Body of pancreas (tissue), 4 donors: ENCODE data around the gene PCDHGA4. TPM values are rescaled to one million over a fixed set of nuclear protein-coding genes. Genes with fewer than 3 reads are reported as not detected.
"Not testable (repeated sequence)": the region's sequence is repeated elsewhere in the genome, so short reads cannot be mapped to it uniquely, and the experiment has no call there.

Source experiments
- ATAC-seq: fragments of 150-250 bp; one replicate; pipeline ENCODE4 v1.9.1; 2016
- DNase-seq, 4 donors: peaks; one replicate each; pipeline ENCODE4 v3.0.0-alpha.2; 2019
- H3K27ac ChIP-seq, 4 donors: fragments of 200-600 bp; sonication (generic); 1 replicate in 3 of 4; 2 replicates in 1 of 4; pipeline versions ENCODE4 v1.5.1 to v1.6.1; 2016 to 2019; ENCODE audit warnings: mild to moderate bottlenecking in 1 of 4, mixed read lengths in 1 of 4, moderate library complexity in 1 of 4
- H3K27me3 ChIP-seq, 2 donors: fragments of 200-600 bp; sonication (generic); one replicate each; pipeline ENCODE4 v1.6.0; 2016; ENCODE audit warnings: mild to moderate bottlenecking in 1 of 2
- H3K36me3 ChIP-seq, 2 donors: fragments of 200-600 bp; sonication (generic); replicated peaks in 1 of 2; 2 replicates each; pipeline ENCODE4 v1.5.1; 2016; ENCODE audit warnings: low read depth in 2 of 2; ENCODE audit not compliant: insufficient read depth in 1 of 2
- H3K4me1 ChIP-seq: fragments of 200-600 bp; sonication (generic); one replicate; pipeline ENCODE4 v1.6.0; 2016
- H3K4me3 ChIP-seq, 2 donors: fragments of 200-600 bp; sonication (generic); 1 replicate in 1 of 2; 2 replicates in 1 of 2; pipeline ENCODE4 v1.5.1; 2016 to 2019
- H3K9me3 ChIP-seq, 3 donors: fragments of 200-600 bp; sonication (generic); 1 replicate in 2 of 3; 2 replicates in 1 of 3; pipeline ENCODE4 v1.5.1; 2016
- CTCF ChIP-seq, 7 experiments: fragments of 450-650 bp in 4 of 7; fragments of 200-600 bp in 3 of 7; sonication (generic) in 3 of 7; IDR thresholded peaks; one replicate each; pipeline ENCODE4 v1.5.1; 2016 to 2019; ENCODE audit warnings: antibody characterized with exemption in 7 of 7
- POLR2A ChIP-seq, 3 donors: fragments of 450-650 bp; IDR thresholded peaks; one replicate each; pipeline ENCODE4 v1.6.1; 2016; ENCODE audit warnings: antibody characterized with exemption in 3 of 3, mild to moderate bottlenecking in 2 of 3
- WGBS, 2 donors: methylation state at CpG; one replicate each; pipeline ENCODE4 v1.1.5; 2017; 5-methylcytosine and 5-hydroxymethylcytosine counted together
- intact Hi-C: fragments of 100-400 bp; cut with DNase I; formaldehyde crosslinking; loops from one replicate; pipeline ENCODE4 v1.15.1; 2023
- total RNA-seq, 2 donors: library from RNA; depleted of rRNA; stranded (reverse); fragments of >200 nt; gene quantifications; one replicate each; pipeline ENCODE4 v1.1.0, GENCODE V29; 2016

Gene PCDHGA4
- total RNA-seq, 2 donors from 2014 or later, result 6.7 to 10.9 TPM

- H3K9me3 ChIP-seq, result peaks cover 0 to 55% (median 3%) of the 10 kb centered on the region in 3 donors
- no peak for DNase-seq
- no peak for ATAC-seq
- peak within 1 kb of the TSS in 1 of 2 donors; percentile 0 for H3K4me3 ChIP-seq
- WGBS, 2 donors, result 9 to 17% methylated on average over 24 to 37 of the region's 37 CpGs
- H3K36me3 ChIP-seq, result no peaks in the 10 kb centered on the region
- H3K4me1 ChIP-seq, result no peaks in the 10 kb centered on the region
- intact Hi-C loops, result no loop called here
- H3K27ac ChIP-seq, result no peak within 1 kb of the TSS
- TF ChIP-seq CTCF (IDR thresholded peaks at IDR 0.05) (peak in 3 of 7 experiments; percentile 7 to 16 (median 16)), POLR2A (IDR thresholded peaks at IDR 0.05) (no peak)
- no peaks in the 10 kb centered on the region for H3K27me3 ChIP-seq
Observed at GRCh38 chr5:141382469-141383294, 27.9 kb downstream of the PCDHGA4 start, which contains the start of gene PCDHGA7. TSS of gene PCDHGA7 (plus strand) at chr5:141382742. CDS start at chr5:141382900, 158 bp downstream.

- intact Hi-C loops, result no loop called here
- ATAC-seq, result no peak
- Histone ChIP-seq H3K4me1 (no peaks in the 10 kb centered on the region), H3K27me3 (no peaks in the 10 kb centered on the region), H3K36me3 (no peaks in the 10 kb centered on the region), H3K27ac (no peak overlapping the region), H3K9me3 (peaks cover 0 to 56% (median 3%) of the 10 kb centered on the region in 3 donors), H3K4me3 (no peak overlapping the region)
- DNase-seq, result no peak
- TF ChIP-seq CTCF (IDR thresholded peaks at IDR 0.05) (no peak), POLR2A (IDR thresholded peaks at IDR 0.05) (no peak)
- 27 to 35% methylated on average over 14 to 21 of the region's 21 CpGs for WGBS, 2 donors
Observed at GRCh38 chr5:141383345-141383744, 28.5 kb downstream of the PCDHGA4 start.

GRCh38 chr5:141384471-141385267 is 29.8 kb downstream of the PCDHGA4 start:
- Histone ChIP-seq H3K27ac (no peak overlapping the region), H3K4me1 (no peaks in the 10 kb centered on the region), H3K9me3 (peaks cover 0 to 65% (median 7%) of the 10 kb centered on the region in 3 donors), H3K36me3 (no peaks in the 10 kb centered on the region), H3K4me3 (no peak overlapping the region), H3K27me3 (no peaks in the 10 kb centered on the region)
- WGBS, 2 donors, result 35 to 55% methylated on average over 16 to 42 of the region's 43 CpGs
- DNase-seq (no peak), ATAC-seq (no peak)
- intact Hi-C loops, result no loop called here
- TF ChIP-seq CTCF (IDR thresholded peaks at IDR 0.05) (no peak), POLR2A (IDR thresholded peaks at IDR 0.05) (no peak)

- H3K27me3 ChIP-seq, intact Hi-C loops, H3K4me1 ChIP-seq, H3K4me3 ChIP-seq, H3K27ac ChIP-seq, H3K36me3 ChIP-seq: not testable (repeated sequence)
- peak in 4 of 7 experiments; percentile 27 to 34 (median 32) for TF ChIP-seq CTCF (IDR thresholded peaks at IDR 0.05)
- H3K9me3 ChIP-seq, result peaks cover 0 to 68% (median 12%) of the 10 kb centered on the region in 3 donors
- 8 to 12% methylated on average over 17 to 23 of the region's 40 CpGs for WGBS, 2 donors
- ATAC-seq (peak; percentile 62), DNase-seq (peak in 2 of 4 donors; percentile 26 to 32)
Observed at GRCh38 chr5:141387557-141388311, 32.9 kb downstream of the PCDHGA4 start, which contains the start of gene PCDHGB4. TSS of gene PCDHGB4 (plus strand) at chr5:141387698. CDS start at chr5:141387885, 187 bp downstream.
